Small intestine (tissue), 7 donors: ENCODE results near the gene RNASEL. TPM values are rescaled to one million over a fixed set of nuclear protein-coding genes. Genes with fewer than 3 reads are reported as not detected.

Experiments used
- DNase-seq, 2 donors: peaks; one replicate each; pipeline versions ENCODE4 v3.0.0 to v3.0.0-alpha.2; 2013
- FAIRE-seq: peaks from 2 replicates; lab custom pipeline; 2012; peaks lifted over from hg19 to GRCh38; lab: Jason Lieb, UNC
- H3K27ac ChIP-seq, 3 donors: one replicate each; pipeline ENCODE4 v1.5.1; 2013; ENCODE audit warnings: low read length in 2 of 3, mild to moderate bottlenecking in 2 of 3, control low read depth in 1 of 3, inconsistent platforms in 1 of 3, low read depth in 1 of 3, moderate library complexity in 1 of 3
- H3K27me3 ChIP-seq, 3 donors: one replicate each; pipeline ENCODE4 v1.6.1; 2013; ENCODE audit warnings: low read length in 3 of 3, inconsistent platforms in 1 of 3; ENCODE audit not compliant: control insufficient read depth in 3 of 3, insufficient read depth in 3 of 3
- H3K36me3 ChIP-seq, 3 donors: one replicate each; pipeline ENCODE4 v1.6.1; 2013; ENCODE audit warnings: low read length in 3 of 3, inconsistent platforms in 1 of 3, low read depth in 1 of 3, mild to moderate bottlenecking in 1 of 3, moderate library complexity in 1 of 3; ENCODE audit not compliant: control insufficient read depth in 3 of 3, insufficient read depth in 2 of 3
- H3K4me1 ChIP-seq, 3 donors: one replicate each; pipeline ENCODE4 v1.6.1; 2013; ENCODE audit warnings: low read length in 2 of 3, inconsistent platforms in 1 of 3, low read depth in 1 of 3, mild to moderate bottlenecking in 1 of 3, moderate library complexity in 1 of 3; ENCODE audit not compliant: control insufficient read depth in 3 of 3, insufficient read depth in 2 of 3
- H3K4me3 ChIP-seq, 3 donors: one replicate each; pipeline ENCODE4 v1.5.1; 2013; ENCODE audit warnings: low read length in 3 of 3, control low read depth in 1 of 3, inconsistent platforms in 1 of 3, low read depth in 1 of 3, mild to moderate bottlenecking in 1 of 3, moderate library complexity in 1 of 3
- H3K9me3 ChIP-seq, 2 donors: one replicate each; pipeline ENCODE4 v1.6.1; 2013; ENCODE audit warnings: low read depth in 1 of 2, low read length in 1 of 2; ENCODE audit not compliant: control insufficient read depth in 2 of 2, insufficient read depth in 1 of 2
- WGBS, 3 donors: extraction: QIAGEN DNeasy Blood & Tissue Kit; methylation state at CpG; one replicate each; pipeline ENCODE4 v1.1.7; 2013; 5-methylcytosine and 5-hydroxymethylcytosine counted together
- polyA plus RNA-seq, 4 donors: library from polyadenylated mRNA; stranded (reverse) in 3 of 4; unstranded in 1 of 4; fragments of 200-250 nt in 3 of 4; fragments of 120-200 nt in 1 of 4; gene quantifications; one replicate each; pipeline versions ENCODE4 v1.2.1 to v1.2.3, GENCODE V29; 2013
- donor health status: healthy with polysubstance abuse.
- donor health status: control.
- donor health status: control.
- donor health status: Bipolar disorder and iron deficiency.
- donor health status: healthy.

The RNASEL gene
- polyA plus RNA-seq, 4 donors = 4.9 to 20.7 (median 7.2) TPM

DNA sequence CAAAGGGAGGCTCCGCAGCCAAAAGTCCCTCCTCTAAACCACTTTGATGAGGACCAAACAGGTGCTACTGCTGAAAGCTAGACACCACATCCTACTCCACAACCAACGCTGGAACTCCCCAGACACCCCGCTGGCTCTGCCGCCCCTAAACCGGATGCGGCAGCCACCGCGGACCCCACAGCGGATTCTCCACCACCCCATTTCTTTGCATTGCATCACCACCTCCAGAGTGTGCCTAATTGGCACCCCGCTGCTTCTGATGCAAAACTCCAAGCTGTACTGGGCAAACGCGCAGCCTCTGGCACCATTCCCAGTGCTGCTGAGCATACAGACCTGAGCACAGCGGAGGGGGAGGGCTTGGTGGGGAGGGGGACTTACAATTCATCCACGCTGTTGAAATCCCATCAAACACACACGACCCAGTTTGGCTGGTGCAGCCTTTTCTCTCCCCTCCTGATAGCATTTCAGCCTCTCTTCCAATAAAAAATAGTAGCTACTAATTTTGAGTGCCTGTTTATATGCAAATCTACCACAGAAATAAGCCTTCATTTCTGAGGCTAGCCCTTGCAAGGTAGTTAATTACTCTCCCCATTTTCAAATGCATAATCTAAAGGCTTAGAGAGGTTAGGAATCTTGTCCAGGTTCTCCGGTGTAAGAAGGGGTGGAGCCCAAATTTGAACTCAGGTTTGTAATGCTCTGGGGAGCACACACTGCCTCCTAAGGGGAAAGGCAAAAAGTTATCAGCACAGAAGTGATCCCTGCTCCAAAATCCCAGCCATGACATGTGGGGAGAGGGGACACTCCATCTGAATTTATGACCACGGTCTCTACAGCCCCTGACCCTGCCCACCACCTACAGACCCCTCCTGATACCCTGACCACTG, 27.3 kb upstream of the RNASEL start:
- peak overlapping the region in 1 of 3 donors; percentile 41 for H3K27ac ChIP-seq
- DNase-seq = peak; percentile 34 to 51
- H3K36me3 ChIP-seq = no peaks in the 10 kb centered on the region
- no peak overlapping the region for H3K4me3 ChIP-seq
- no peak for FAIRE-seq
- peaks cover 2 to 11% (median 10%) of the 10 kb centered on the region in 3 donors for H3K4me1 ChIP-seq
- no peaks in the 10 kb centered on the region for H3K9me3 ChIP-seq
- 2 to 6% (median 4%) methylated on average over 17 of the region's 17 CpGs for WGBS, 3 donors
- peaks cover 0 to 45% (median 2%) of the 10 kb centered on the region in 3 donors for H3K27me3 ChIP-seq

DNA sequence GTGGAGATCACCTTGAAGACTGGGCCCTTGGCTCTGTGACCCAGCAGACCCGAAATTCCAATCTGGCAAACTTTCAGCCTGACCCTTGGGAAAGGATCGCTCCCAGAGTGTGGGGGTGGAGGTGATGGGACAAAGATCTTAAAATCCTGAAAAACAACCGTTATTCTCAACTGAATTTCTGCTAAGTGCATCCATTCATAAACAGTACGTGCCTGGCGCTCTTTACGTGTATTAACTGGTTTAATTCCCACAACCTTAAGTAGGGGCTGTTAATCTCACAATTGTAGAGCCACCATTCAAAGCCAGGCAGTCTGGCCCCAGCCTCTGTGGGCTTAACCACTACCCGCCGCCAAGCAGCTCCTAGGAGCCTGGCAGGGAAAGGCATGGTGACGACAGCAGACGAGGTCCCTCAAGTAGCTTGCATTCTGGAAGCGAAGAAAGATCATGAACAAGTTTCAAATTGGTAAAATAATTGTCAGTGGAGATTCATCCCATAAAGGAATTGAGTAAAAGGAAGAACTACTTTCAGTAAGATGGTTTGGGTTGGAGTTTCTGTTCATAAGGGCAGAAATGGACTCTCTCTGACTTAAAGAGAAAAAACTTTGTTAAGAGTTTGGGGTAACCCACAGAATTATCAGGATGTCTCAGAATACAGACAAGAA, 26.5 kb upstream of the RNASEL start:
- DNase-seq (peak in 1 of 2 donors; percentile 30), FAIRE-seq (no peak)
- H3K9me3 ChIP-seq = no peaks in the 10 kb centered on the region
- peaks cover 0 to 47% (median 2%) of the 10 kb centered on the region in 3 donors for H3K27me3 ChIP-seq
- no peaks in the 10 kb centered on the region for H3K36me3 ChIP-seq
- 22 to 35% (median 25%) methylated on average over 11 of the region's 11 CpGs for WGBS, 3 donors
- H3K27ac ChIP-seq = peak overlapping the region in 2 of 3 donors; percentile 66 to 92
- peaks cover 2 to 11% (median 10%) of the 10 kb centered on the region in 3 donors for H3K4me1 ChIP-seq
- H3K4me3 ChIP-seq = peak overlapping the region in 2 of 3 donors; percentile 45 to 55

DNA sequence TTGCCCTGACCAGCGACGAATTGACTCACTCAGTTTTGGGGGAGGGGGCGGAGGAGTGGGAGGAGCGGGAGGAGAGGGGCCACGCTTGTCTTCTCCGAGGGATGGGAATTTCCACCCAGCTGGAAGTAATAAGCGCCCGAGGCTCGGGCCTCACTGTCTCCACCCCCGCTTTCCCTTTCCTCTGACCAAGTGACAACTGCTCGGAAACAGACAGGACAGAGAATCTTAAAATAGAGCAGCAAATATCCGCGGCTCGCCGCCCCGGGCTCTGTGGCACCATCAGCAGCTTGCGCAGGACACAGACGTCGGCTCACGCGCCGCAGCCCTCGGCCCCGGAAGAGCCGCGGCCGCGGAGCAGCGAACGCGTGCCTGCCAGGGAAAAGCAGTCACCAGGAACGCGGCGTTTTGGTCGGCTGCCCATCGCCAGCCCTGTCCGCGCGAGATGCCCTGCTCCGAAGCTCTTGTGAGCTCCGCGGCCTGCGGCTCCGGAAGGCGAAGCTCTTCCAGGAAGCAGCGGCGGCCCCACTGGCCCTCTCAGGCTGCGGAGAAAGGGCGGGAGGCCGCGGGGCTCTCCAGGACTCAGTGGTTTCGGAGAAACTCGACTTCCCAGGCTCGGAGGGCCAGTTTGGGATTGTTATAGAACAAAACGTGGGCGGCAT, 25.9 kb upstream of the RNASEL start:
- 0 to 2% (median 1%) methylated on average over 55 to 56 of the region's 56 CpGs for WGBS, 3 donors
- Histone ChIP-seq H3K27ac (peak overlapping the region; percentile 16 to 92 (median 66)), H3K36me3 (no peaks in the 10 kb centered on the region), H3K4me1 (peaks cover 2 to 11% (median 10%) of the 10 kb centered on the region in 3 donors), H3K27me3 (peaks cover 0 to 47% (median 2%) of the 10 kb centered on the region in 3 donors), H3K9me3 (no peaks in the 10 kb centered on the region), H3K4me3 (peak overlapping the region; percentile 27 to 55 (median 45))
- no peak for FAIRE-seq
- peak; percentile 47 to 79 for DNase-seq

DNA sequence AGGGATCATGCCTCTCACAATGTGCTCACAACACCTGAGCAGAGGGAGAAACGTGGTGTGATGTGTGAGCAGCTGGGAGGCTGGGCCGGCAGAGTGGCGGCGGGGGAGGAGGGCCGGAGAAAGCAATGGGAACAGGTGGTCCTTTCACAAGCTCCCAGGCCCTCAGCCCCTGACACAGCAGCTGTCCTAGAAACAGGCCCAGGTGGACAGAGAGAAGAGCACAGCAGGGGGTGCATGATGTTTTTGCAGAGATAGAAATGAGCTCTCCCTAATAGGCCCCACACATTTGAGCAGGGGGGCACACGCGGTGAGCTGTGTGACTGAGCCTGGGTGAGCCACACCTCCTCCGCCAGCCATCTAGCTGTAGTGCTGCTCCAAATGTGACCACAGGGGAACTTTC, 22.7 kb upstream of the RNASEL start:
- Histone ChIP-seq H3K4me1 (peaks cover 2 to 10% (median 7%) of the 10 kb centered on the region in 3 donors), H3K27me3 (peaks cover 0 to 58% (median 2%) of the 10 kb centered on the region in 3 donors), H3K4me3 (no peak overlapping the region), H3K27ac (no peak overlapping the region), H3K9me3 (no peaks in the 10 kb centered on the region), H3K36me3 (no peaks in the 10 kb centered on the region)
- 88 to 95% (median 93%) methylated on average over 8 of the region's 8 CpGs for WGBS, 3 donors
- no peak for DNase-seq
- no peak for FAIRE-seq

DNA sequence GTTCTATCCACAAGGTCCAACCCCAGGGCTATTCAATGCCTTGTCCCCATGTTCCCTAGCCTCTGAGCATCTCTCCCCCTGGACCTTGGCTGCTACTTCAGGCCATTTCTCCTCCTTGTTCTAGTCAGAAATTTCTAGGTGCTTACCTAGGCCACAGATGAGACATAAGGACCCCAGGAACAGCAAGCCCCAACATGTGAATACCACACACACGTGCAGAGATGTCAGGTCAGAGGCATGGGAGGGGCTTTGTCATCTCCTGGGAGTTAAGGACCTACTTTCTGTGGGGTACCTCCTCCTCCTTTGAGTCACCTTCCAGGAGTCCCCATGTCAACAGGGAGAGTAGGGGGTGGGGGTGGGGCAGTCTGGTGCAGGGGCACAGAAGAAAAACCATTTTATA, 22.3 kb upstream of the RNASEL start:
- Histone ChIP-seq H3K27me3 (peaks cover 0 to 54% (median 2%) of the 10 kb centered on the region in 3 donors), H3K9me3 (no peaks in the 10 kb centered on the region), H3K36me3 (no peaks in the 10 kb centered on the region), H3K27ac (no peak overlapping the region), H3K4me1 (peaks cover 2 to 10% (median 5%) of the 10 kb centered on the region in 3 donors), H3K4me3 (no peak overlapping the region)
- WGBS, 3 donors = 72 to 84% (median 83%) methylated on average over 1 of the region's 1 CpG
- DNase-seq (no peak), FAIRE-seq (no peak)

DNA sequence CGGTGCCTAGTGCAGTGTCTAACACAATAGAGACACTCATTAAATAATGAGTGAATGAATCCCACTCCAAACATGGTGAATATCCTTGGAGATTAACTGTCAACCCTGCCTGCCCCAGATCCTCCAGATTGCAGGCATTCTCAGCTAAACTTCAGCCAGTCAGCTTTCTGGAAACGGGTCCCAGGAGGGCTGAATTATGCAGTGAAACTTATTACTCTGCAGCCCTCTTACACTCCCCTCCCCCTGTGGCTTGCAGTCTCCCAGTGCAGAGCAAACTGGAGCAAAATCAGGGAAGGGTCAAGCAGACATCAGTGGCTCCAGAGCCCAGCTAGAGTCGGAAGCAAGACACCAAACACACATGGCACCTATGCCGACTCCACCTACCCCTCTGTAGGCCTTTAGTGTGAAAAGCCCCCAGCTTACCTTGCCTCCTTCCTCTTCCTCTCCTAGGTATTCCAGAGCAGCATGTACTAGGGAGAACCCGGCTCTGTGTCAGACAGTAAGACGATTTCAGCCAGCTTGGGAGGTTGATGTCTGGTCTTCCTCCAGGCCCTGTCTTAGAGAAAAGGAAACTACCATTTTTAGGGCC, 21.6 kb upstream of the RNASEL start:
- no peaks in the 10 kb centered on the region for H3K9me3 ChIP-seq
- peaks cover 0 to 10% (median 1%) of the 10 kb centered on the region in 3 donors for H3K4me1 ChIP-seq
- no peaks in the 10 kb centered on the region for H3K36me3 ChIP-seq
- FAIRE-seq (no peak), DNase-seq (no peak)
- H3K4me3 ChIP-seq = no peak overlapping the region
- H3K27ac ChIP-seq = no peak overlapping the region
- H3K27me3 ChIP-seq = peaks cover 0 to 50% (median 2%) of the 10 kb centered on the region in 3 donors
- 78 to 89% (median 84%) methylated on average over 6 of the region's 6 CpGs for WGBS, 3 donors

DNA sequence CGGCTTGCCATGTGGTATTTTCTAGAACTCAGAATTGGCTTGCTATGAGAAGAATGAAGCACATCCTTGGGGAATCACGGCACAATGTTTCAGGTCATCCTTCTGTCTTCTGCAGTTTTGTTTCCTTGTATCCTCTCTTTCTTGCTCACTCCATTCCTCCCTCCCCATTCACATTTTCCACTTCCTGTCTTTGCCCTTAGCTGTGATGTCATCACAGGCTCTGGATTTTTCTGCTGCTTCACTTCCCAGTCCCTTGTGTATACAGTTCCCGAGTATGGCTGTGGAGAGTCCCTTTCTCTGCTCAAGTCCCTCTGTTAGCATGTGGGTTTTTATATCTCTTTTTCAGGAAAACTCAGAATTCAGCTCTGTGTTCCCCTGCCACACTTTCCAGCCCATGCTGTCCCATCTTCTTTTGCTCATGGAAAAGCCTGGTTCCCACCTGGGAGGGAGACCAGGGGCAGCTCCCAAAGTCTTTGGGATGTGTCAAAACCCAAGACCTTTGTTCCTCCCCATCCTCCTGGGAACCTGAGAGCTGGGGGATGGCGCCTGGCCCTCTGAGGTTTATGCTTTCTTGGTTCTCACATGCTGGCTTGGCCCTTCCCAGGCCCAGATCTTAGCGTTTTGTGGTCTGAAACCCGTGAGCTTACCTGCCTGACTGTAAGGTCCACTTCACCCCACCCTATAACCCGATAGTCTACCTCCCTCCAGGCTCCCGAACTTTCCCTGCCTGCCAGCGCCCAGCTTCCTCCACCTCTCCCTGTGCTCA, 20.0 kb upstream of the RNASEL start:
- no peak overlapping the region for H3K4me3 ChIP-seq
- H3K27ac ChIP-seq = peak overlapping the region in 1 of 3 donors; percentile 3
- H3K36me3 ChIP-seq = no peaks in the 10 kb centered on the region
- FAIRE-seq (no peak), DNase-seq (peak in 1 of 2 donors; percentile 23)
- WGBS, 3 donors = 82 to 91% (median 90%) methylated on average over 9 of the region's 9 CpGs
- peaks cover 0 to 7% (median 0%) of the 10 kb centered on the region in 3 donors for H3K4me1 ChIP-seq
- H3K9me3 ChIP-seq = no peaks in the 10 kb centered on the region
- H3K27me3 ChIP-seq = peaks cover 0 to 45% (median 2%) of the 10 kb centered on the region in 3 donors
